Measurements from ENCODE around the gene POLDIP2. TPM values are rescaled to one million over a fixed set of nuclear protein-coding genes. Genes with fewer than 3 reads are reported as not detected.
A peak's percentile ranks its signal among the peaks of the same experiment; 100 is the strongest.
"Not testable (repeated sequence)": the region's sequence is repeated elsewhere in the genome, so short reads cannot be mapped to it uniquely, and the experiment has no call there.

The POLDIP2 gene
- total RNA-seq, 1 donor from 2014 or later, result 157 TPM

DNA sequence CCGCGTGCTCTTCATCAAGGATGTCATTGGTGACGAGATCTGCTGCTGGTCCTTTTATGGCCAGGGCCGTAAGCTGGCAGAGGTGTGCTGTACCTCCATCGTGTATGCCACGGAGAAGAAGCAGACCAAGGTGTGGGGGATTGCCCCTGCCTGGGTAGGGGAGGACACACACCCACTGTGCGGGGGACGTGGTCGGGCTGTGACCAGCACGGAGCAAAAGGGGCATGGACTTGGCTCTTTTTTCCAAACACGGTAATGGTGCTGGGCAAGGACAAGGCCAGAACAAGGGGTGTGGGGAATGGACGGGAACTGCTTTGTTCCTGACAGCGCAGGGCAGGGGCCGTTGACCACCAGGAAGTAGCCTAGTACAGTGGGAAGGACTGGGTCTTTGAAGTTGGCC, 15.0 kb downstream of the POLDIP2 start:
- ATAC-seq, result no peak
- intact Hi-C loops (cut with micrococcal nuclease), result no loop called here
- DNase-seq, result no peak

DNA sequence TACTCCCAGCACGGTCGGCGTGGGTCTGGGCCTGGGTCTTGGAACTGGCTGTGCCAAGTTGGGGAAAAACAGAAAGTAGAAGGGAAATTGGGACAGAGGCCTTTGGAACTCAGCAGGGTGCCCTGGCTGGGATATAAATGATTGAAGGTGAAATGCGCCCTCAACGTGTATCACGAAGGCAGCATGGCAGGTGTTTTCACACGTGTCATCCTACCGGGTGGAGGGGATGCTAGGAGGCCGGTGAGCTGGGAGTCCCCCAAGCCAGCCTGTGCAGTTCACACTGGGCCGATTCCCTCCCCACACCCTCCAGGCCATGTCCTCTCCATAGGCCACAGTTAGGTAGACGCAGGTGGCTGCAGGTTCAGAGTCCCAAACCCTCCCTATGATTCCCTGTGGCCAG, 15.8 kb downstream of the POLDIP2 start:
- no peak for ATAC-seq
- intact Hi-C loops (cut with micrococcal nuclease), result no loop called here
- no peak for DNase-seq

DNA sequence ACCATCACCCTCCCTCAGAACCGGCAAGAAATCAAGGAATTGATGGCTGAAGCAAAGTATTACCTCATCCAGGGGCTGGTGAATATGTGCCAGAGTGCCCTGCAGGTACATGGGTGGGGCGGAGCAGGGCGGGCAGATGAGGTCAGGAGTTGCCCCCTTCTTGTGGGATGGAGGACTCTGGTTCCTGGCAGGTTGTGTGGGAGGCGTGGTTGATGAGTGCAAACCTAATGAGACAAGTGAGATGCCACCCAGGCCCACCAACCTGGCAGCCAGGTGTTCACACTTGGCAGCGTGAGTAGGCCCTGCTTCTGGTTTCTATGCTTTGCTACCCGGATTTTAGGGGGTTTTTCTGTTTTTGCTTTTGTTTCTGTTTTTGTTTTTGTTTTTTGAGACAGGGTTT, 17.0 kb downstream of the POLDIP2 start:
- intact Hi-C loops (cut with micrococcal nuclease), result no loop called here
- ATAC-seq (no peak), DNase-seq (no peak)

DNA sequence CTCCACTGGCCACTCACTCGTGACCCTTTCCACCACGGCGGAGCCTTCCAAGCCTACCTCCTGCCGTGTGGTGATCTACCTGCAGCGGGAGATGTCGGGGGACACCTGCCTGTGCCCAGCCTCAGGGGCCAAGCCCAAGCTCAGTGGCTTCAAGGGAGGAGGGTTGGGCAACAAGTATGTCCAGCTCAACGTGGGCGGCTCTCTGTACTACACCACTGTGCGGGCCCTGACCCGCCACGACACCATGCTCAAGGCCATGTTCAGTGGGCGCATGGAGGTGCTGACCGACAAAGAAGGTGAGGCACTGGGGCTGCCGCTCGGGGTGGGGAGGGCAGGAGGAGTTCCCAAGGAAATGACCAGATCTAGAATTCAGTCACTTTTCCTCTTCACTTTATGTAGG, 17.9 kb downstream of the POLDIP2 start:
- intact Hi-C loops (cut with micrococcal nuclease), result no loop called here
- no peak for ATAC-seq
- DNase-seq, result no peak

DNA sequence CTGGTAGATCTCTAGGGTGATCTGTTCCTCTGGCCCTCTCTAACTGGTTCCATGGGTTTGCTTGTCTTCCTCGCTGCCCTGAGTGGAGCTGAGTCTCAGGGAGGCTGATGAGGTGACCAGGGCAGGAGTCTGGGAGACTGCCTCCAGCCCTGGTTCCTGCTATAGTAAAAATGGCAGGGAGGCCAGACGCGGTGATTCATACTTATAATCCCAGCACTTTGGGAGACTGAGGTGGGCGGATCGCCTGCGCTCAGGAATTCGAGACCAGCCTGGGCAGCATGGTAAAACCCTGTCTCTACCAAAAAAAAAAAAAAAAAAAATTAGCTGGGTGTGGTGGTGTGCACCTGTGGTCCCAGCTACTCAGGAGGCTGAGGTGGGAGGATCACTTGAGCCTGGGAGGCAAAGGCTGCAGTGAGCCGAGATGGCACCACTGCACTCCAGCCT, 18.5 kb downstream of the POLDIP2 start:
- intact Hi-C loops (cut with micrococcal nuclease); ATAC-seq; DNase-seq: not testable (repeated sequence)

DNA sequence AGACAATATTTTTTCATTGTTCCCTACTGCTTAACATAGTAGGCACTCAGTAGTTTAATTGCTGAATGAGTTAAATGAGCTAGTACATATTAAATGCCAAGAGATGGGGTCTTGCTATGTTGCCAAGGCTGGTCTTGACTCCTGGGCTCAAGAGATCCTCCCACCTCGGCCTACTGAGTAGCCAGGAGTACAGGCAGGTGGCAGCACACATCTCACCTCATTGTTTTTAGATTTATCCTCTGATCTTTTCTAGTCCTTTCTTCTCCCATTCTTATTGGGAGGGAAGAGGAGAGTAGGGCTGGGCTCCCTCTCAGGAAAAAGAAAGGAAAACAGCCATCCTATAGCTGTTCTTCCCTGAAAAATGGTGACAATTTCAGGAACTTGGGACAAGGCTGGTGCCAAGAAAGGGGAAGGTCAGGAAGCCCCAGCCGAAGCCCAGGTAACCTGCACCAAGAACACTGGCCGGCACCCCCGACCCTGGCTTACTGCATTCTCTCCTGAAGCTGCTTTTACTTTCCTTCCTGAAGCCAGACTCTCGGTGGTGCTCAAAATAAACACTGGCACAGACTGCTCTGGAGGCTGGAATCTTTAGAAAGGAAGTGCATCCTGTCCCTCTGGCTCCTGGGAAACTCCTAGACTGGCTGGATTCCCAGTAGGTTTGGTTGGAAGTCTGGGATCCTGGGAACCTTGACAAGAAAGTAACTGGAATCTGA, 19.1 kb downstream of the POLDIP2 start:
- intact Hi-C loops (cut with micrococcal nuclease), result no loop called here
- no peak for ATAC-seq
- no peak for DNase-seq

DNA sequence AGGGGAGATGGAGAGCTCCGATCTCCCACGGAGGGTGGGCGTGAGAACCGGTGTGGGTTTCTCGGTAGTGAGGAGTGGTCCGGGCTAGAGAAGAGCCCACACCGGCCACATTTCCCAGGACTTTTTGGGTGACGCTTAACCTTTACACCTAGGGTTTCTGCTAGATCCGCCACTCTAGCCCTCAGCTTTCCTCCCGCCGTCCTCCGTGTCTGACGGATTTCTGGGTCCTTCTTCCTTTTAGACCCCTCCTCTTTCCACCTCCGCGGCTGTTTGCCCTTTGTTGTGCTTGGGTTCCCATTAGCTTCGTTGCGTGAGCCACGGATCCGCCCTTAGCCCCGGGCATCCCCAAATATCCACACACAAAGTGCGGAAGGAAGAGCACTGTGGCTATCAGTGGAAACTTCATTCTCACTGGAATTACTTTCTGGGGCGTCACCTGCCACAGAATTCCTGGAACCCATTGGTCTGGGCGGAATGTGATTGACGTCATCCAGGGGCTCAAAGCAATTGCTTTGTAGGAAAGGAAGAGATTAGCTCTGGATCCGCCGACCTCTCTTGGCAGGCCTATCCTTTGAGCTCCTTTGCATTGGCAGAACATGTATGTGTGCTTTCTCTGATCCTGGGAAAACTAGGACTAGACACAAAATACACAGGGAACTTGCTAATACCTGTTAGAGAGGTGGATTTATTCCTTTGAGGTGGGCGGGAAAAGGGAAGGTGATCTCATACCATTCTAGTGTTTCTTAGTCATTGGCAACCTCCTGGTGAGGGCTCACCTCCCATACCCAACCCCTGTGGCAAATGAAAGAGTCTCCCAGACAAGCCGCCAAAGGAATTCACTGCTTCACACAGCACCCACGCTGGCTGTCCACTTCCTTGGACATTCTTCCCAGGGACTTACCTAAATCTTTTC, 21.1 kb downstream of the POLDIP2 start:
- DNase-seq (peak; percentile 48), ATAC-seq (peak; percentile 28)
- intact Hi-C loops (cut with micrococcal nuclease), result no loop called here

DNA sequence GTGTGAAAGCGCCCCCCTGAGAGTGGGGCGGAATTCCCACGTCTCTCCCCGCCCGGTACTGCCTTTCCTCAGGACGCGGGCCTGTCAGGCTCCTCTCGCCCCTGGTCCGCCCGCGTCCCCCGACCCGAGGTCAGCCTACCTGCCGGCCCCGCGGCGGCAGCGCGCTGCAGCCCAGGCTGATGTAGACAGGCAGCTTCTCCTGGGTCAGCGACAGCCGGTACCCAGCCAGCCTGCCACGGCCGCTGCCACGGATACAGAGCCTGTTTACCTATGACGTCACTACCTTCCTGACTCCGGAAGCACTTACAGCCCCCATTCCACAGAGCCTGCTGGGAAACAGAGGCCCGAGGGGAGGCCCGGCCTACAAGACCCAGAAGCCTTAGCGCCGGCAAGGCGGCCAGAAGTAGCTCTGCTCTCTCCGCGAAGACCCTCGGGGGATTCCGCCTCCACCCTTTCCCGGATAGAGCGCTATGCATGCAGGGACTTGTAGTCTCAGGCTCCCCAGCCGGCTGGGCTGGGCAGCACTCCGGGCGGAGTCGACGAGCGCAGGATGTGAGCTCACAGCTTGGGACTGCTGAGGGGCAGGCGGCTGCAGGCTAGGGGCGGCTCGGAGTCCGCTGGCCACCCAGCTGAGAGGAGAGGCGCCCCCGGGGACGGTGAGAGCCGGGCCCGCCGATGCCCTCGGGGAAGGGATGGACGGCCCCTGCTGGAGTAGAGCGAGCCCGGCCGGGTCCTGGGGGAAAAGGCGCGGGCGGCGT, 21.9 kb downstream of the POLDIP2 start, which contains the start of the genes IFT20 and TNFAIP1:
Gene IFT20, minus strand, starts transcription at position 272 of the 758 bp plus-strand sequence. CDS start 3,487 bp downstream, outside the sequence.
Gene TNFAIP1, plus strand, starts transcription at position 561 of the 758 bp plus-strand sequence. CDS start 3,761 bp downstream, outside the sequence.
- ATAC-seq (peak; percentile 97), DNase-seq (peak; percentile 99)
- intact Hi-C loops (cut with micrococcal nuclease), result no loop called here

DNA sequence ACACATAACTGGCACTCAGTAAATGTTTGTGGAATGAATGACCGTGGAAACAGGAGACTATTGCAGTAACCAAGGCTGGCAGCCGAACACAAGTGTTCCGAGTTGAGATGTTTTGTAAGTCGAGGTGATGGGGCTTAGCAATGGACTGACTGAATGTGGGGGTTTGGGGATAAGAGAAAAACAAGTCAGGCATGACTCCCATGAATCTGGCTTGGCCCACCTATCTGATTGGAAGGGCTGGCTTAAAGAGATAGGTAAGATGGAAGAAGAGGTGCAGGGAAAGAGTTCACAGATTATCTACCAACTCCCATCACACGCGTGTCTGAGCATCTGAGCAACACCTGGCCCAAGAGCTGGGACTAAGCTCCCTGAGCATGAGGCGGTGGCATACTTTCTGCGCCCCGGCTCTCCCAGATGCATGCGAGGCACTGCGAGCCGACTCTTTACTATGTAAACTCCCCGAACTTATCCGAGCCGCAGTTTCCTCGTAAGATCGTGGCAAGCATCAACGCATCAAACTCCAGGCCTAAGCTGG, 22.6 kb downstream of the POLDIP2 start:
- no peak for DNase-seq
- intact Hi-C loops (cut with micrococcal nuclease), result no loop called here

DNA sequence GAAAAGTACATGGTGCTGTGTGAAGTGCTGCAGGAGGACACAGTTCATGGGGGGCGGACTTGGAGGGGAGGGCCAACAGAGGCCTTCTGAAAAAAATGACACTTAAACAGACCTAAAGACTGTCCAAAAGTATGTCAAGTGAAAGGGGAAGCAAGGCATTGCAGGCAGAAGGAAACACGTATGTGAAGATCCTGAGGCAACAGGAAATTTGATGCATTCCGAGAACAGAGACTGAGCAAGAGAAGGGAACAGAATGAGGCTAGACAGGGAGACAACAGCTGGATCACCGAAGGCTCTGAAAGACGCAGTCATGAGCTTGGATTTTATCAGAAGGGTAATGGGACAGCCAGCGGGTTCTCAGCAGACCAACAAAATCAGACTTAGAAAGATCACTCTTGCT, 23.2 kb downstream of the POLDIP2 start:
- intact Hi-C loops (cut with micrococcal nuclease), result no loop called here
- ATAC-seq, result no peak

More for the DNA sequence above, 22.6 kb downstream of the POLDIP2 start:
- ATAC-seq, result no peak

DNA sequence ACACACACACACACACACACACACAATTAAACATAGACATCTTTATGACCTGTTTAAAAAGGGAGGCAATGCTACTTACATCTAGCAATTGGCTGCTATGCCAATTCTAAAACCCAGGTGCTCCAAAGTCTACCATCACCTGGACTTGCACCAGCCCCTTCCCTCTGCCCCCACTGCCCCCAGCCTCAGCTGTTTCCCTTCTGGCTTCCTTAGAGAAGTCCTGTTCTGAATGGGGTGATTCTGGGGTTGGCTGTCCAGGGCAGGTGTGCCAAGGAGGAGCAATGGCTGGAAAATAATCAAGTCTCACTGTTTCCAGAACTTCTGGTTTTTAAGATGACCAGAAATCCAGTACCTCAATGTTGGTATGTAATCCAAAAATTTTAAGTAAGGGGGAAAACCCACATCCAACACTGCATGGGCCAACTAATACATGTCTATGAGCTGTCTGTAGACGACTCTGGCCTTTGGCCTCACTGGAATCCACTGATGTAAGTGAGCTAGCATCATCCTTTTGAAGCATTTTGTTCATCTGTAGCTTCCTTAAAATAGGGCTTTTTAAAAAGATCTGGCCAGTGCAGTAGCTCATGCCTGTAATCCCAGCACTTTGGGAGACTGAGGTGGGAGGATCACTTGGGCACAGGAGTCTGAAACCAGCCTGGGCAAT, 24.1 kb downstream of the POLDIP2 start:
- intact Hi-C loops (cut with micrococcal nuclease), result no loop called here

More for the DNA sequence above, 23.2 kb downstream of the POLDIP2 start:
- no peak for DNase-seq

DNA sequence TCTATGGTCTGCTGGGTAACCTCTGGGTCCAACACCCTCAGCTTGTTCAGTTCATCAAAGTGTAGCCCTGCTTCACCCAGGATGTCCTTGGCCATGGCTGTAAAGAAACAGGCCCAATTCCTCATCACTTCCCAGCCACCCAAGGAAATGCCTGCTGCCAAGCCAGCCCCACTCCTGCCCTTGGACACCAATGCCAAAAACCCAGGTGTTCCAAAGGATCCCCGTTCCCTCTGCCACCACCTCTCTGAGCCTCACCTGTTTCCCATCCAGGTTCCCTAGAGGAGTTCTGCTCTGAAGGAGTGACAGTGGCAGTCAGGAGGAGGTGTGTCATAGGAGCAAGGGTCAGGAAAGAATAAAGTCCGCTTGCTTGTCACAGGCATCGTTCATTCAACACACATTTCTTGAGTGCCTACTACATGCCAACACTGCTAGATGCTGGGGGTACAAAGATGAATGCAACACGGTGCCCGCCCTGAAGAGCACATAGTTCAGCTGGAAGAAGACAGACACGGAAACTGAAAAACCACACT, 25.4 kb downstream of the POLDIP2 start:
- DNase-seq, result no peak
- ATAC-seq, result no peak
- intact Hi-C loops (cut with micrococcal nuclease), result no loop called here

More for the DNA sequence above, 24.1 kb downstream of the POLDIP2 start:
- ATAC-seq (no peak), DNase-seq (no peak)

DNA sequence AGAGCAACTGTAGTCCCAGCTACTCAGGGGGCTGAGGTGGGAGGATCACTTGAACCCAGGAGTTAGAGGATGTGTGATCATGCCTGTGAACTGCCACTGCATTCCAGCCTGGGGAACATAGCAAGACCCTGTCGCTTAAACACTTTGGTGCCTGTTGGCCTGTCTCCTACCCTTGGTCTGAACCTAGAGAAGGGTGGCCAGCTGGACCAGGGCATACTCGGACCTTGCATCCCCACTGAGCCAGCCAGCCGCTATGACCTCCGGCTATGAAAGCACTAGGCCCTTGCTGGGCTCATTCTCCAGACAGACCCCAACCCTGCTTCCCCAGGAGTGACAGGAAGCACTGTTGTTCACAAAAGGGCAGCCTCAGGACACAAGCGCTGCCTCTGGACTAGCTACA, 26.7 kb downstream of the POLDIP2 start:
- ATAC-seq, result no peak
- no peak for DNase-seq
- intact Hi-C loops (cut with micrococcal nuclease), result no loop called here

DNA sequence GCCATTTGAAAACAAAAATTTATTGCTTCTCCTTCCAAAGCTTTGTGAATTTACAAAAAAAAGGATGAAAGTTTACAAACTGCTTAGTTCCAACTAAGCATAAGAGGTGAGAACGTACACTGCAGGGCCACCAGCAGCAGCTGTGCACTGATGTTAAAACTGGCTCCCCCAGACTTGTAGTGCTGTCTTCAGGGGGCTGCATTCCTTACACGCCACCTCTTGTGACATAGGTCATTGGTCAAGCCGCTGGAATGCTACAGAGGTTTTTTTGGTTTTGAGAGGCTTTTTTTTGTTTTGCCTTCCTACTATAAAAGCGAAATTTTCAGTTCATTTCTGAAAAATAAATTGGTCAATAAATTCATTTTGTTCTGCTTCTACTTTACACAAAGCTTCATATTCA, 29.0 kb downstream of the POLDIP2 start:
- ATAC-seq, result no peak
- intact Hi-C loops (cut with micrococcal nuclease), result no loop called here
- no peak for DNase-seq

DNA sequence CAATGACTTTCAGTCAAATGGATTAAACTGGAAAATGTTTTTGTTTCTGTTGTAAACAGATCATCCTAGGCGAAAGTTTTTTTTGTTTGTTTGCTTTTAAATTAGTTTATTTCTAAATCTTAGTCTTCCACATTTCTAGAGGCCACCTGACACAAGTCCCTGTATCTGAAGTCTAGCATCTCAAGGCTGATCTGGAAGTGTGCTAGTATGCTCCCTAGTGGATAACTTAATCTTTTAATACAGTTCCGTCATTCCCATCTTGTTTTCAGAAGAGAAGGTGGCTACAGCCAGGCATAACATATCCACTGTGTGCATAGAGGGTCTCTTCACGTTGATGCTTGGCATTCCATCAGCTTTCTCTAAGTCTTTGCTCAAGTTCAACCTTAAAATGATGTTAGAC, 29.6 kb downstream of the POLDIP2 start:
- intact Hi-C loops (cut with micrococcal nuclease), result no loop called here
- ATAC-seq, result no peak

DNA sequence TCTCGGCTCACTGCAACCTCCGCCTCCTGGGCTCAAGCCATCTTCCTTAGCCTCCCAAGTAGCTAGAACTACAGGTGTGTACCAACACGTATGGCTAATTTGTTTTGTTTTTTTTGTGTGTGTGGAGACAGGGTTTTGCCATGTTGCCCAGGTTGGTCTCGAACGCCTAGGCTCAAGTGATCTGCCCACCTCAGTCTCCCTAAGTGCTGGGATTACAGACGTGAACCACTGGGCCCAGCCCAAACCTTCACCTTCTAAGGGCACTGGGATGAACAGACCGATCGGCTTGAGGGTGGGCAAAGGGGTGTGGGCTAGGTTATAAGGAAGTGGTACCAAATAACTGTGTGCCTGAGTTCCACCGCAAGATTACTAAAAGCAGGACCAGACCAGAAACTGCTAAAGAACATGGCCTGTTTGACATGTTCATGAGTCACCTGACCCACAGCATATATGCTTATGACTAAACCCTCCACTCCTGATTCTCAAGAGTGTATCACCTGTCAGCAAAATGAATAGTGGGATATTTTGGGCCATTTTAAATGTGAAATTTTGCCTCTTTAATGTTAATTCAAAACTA, 30.2 kb downstream of the POLDIP2 start:
- ATAC-seq (no peak), DNase-seq (no peak)
- intact Hi-C loops (cut with micrococcal nuclease), result no loop called here

More for the DNA sequence above, 29.6 kb downstream of the POLDIP2 start:
- no peak for DNase-seq

DNA sequence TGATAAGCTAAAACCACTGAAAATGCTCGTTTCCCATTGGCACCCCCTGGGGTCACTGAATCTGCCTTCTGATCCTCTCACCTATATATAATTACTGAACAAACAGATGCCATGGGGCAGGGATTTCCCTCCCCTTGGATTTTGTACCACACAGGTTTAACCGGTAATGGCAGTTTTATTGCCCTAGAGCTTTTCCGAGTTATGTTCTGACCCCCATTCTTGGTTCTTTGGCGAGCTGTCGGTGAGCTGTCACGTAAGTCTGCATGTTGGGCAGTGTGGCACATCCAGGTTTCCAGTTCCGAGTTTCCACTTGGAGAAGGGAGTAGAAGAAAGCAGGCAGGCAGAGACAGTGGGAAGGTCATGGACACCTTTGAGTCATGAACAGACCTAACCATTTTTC, 31.2 kb downstream of the POLDIP2 start:
- ATAC-seq (no peak), DNase-seq (no peak)
- intact Hi-C loops (cut with micrococcal nuclease), result no loop called here

DNA sequence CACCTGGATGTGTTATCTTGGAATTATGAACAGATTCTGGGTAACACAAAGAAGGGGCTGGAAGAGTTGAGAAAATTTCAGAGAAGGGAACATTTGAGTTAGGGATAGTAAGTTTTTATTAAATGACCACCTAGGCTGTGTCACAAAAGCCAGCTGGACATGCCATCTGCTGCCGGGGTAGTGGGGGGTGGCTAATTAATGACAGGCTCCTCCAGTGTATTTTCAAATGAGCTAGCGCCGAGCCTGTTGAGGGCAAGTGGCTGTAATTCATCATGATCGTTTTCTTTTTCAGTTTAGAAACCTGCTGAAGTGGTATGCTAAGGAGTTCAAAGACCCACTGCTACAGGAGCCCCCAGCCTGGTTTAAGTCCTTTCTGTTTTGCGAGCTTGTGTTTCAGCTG, 32.1 kb downstream of the POLDIP2 start:
- DNase-seq (no peak), ATAC-seq (no peak)
- intact Hi-C loops (cut with micrococcal nuclease), result no loop called here

Measured in left ventricle myocardium superior (tissue), 1 donor.